ENCODE measurements around the gene LSM6. TPM values are rescaled to one million over a fixed set of nuclear protein-coding genes. Genes with fewer than 3 reads are reported as not detected.

LSM6 gene
- total RNA-seq, 1 donor from 2014 or later = 24.2 TPM

- no peaks in the 10 kb centered on the region for H3K27me3 Mint-ChIP-seq (ENCODE audit: unreplicated experiment)
- peaks cover 17% of the 10 kb centered on the region for H3K4me1 Mint-ChIP-seq (ENCODE audit: unreplicated experiment)
- H3K36me3 Mint-ChIP-seq (ENCODE audit: unreplicated experiment) = no peaks in the 10 kb centered on the region
- no peak overlapping the region for H3K27ac Mint-ChIP-seq (ENCODE audit: unreplicated experiment)
- DNase-seq (ENCODE audit: extremely low spot score, unreplicated experiment) = peak; percentile 6
- no peaks in the 10 kb centered on the region for H3K9me3 Mint-ChIP-seq (ENCODE audit: unreplicated experiment)
- no peak for TF ChIP-seq CTCF (IDR thresholded peaks at IDR 0.05)
- no peak overlapping the region for H3K4me3 Mint-ChIP-seq (ENCODE audit: unreplicated experiment)
Observed at GRCh38 chr4:146238107-146238506, 62.6 kb downstream of the LSM6 start.

Other genes starting within 250 kb of the LSM6 start
- 22.5 and 24.9 TPM in 2 replicates for gene ZNF827, start 236.9 kb upstream of the LSM6 start, total RNA-seq
- gene REELD1, start 38.8 kb downstream of the LSM6 start, total RNA-seq = not detected in 2 replicates